HepG2 (cell line): ENCODE measurements around the gene CNEP1R1. TPM values are rescaled to one million over a fixed set of nuclear protein-coding genes. Genes with fewer than 3 reads are reported as not detected.
A peak's percentile ranks its signal among the peaks of the same experiment; 100 is the strongest.

Experiments used
- ATAC-seq: fragments of 200-7000 bp; cut with Tn5 transposase; 3 replicates; pipeline ENCODE4 v1.9.1; 2020; ENCODE audit warnings: mild to moderate bottlenecking, moderate library complexity
- BruUV-seq: library from RNA; stranded (reverse); fragments of 400-500 nt; replicated peaks from 2 replicates; lab custom pipeline; 2021; lab: Mats Ljungman, UMichigan
- CTCF ChIA-PET: fragments of 300-600 bp; formaldehyde crosslinking; extraction: SDS; loops from one replicate; lab custom pipeline; 2021; ENCODE audit warnings: low total read pairs, inconsistent platforms, low intra/inter-chr PET ratio; lab: Yijun Ruan, JAX
- POLR2A ChIA-PET: fragments of 350-600 bp; sonication (Branson Sonifier 250); formaldehyde crosslinking; loops from one replicate; lab custom pipeline; 2020; ENCODE audit warnings: antibody characterized with exemption, inconsistent platforms; lab: Yijun Ruan, JAX
- DNase-seq: peaks from one replicate; pipeline ENCODE4 v3.0.0-alpha.2; 2015; ENCODE audit warnings: low spot score
- FAIRE-seq: peaks from 3 replicates; lab custom pipeline; 2011; peaks lifted over from hg19 to GRCh38; lab: Jason Lieb, UNC
- H2AFZ ChIP-seq: one replicate; pipeline ENCODE4 v1.6.1; 2011; ENCODE audit warnings: low read length, inconsistent platforms
- H3K27ac ChIP-seq: fragments of 300-600 bp; 3 replicates; pipeline ENCODE4 v1.8.0; 2011; ENCODE audit warnings: mixed run types, mild to moderate bottlenecking, mixed read lengths, low read length, inconsistent platforms; ENCODE audit not compliant: insufficient read depth; ENCODE audit errors: extremely low read length
- H3K27me3 ChIP-seq, 2 experiments: fragments of 200-600 bp in 1 of 2; 2 replicates in 1 of 2; 3 replicates in 1 of 2; pipeline versions ENCODE4 v1.6.0 to v1.8.0; 2011; ENCODE audit warnings: low read length in 2 of 2, mild to moderate bottlenecking in 2 of 2, moderate library complexity in 2 of 2, inconsistent platforms in 1 of 2; ENCODE audit not compliant: insufficient read depth in 2 of 2, control insufficient read depth in 1 of 2
- H3K36me3 ChIP-seq, 2 experiments: fragments of 200-600 bp in 1 of 2; replicated peaks in 1 of 2; 2 replicates in 1 of 2; 3 replicates in 1 of 2; pipeline versions ENCODE4 v1.5.1 to v1.8.0; 2011; ENCODE audit warnings: low read length in 2 of 2, inconsistent platforms in 1 of 2; ENCODE audit not compliant: insufficient read depth in 2 of 2, control insufficient read depth in 1 of 2
- H3K4me1 ChIP-seq: 2 replicates; pipeline ENCODE4 v1.5.1; 2012; ENCODE audit warnings: low read length, inconsistent platforms; ENCODE audit not compliant: insufficient read depth
- H3K4me2 ChIP-seq: 2 replicates; pipeline ENCODE4 v1.6.0; 2011; ENCODE audit warnings: low read depth, low read length, inconsistent platforms
- H3K4me3 ChIP-seq, 3 experiments: fragments of 200-600 bp in 1 of 3; sonication (generic), shearing (Covaris generic) in 1 of 3; replicated peaks in 1 of 3; 2 replicates each; pipeline ENCODE4 v1.5.1; 2011 to 2016; ENCODE audit warnings: low read length in 3 of 3, inconsistent platforms in 2 of 3, low read depth in 2 of 3, mild to moderate bottlenecking in 2 of 3, control low read depth in 1 of 3, mixed read lengths in 1 of 3; ENCODE audit not compliant: insufficient read depth in 1 of 3
- H3K79me2 ChIP-seq: one replicate; pipeline ENCODE4 v1.6.1; 2011; ENCODE audit warnings: low read length, inconsistent platforms; ENCODE audit not compliant: insufficient read depth
- H3K9ac ChIP-seq: 2 replicates; pipeline ENCODE4 v1.6.0; 2011; ENCODE audit warnings: mild to moderate bottlenecking, low read depth, low read length, inconsistent platforms; ENCODE audit not compliant: insufficient read depth
- H3K9me3 ChIP-seq: 2 replicates; pipeline ENCODE4 v1.5.1; 2012; ENCODE audit warnings: mild to moderate bottlenecking, low read length
- H4K20me1 ChIP-seq: 2 replicates; pipeline ENCODE4 v1.6.0; 2011; ENCODE audit warnings: inconsistent platforms, mild to moderate bottlenecking, low read length, moderate library complexity; ENCODE audit not compliant: insufficient read depth
- AHDC1 ChIP-seq: sonication (generic); formaldehyde crosslinking; IDR thresholded peaks from 2 replicates; pipeline ENCODE4 v1.5.1; 2020; ENCODE audit warnings: mild to moderate bottlenecking, missing genetic modification reagents, borderline replicate concordance
- CEBPB ChIP-seq: IDR thresholded peaks from 2 replicates; pipeline ENCODE4 v1.6.1; 2011; ENCODE audit warnings: low read depth, low read length, improper control_type of control experiment, borderline replicate concordance
- WGBS: methylation state at CpG from one replicate; pipeline ENCODE4 v1.1.6; 2017; ENCODE audit warnings: low lambda C conversion rate; 5-methylcytosine and 5-hydroxymethylcytosine counted together
- in situ Hi-C: cut with HindIII; loops from 2 replicates; pipeline ENCODE4 v1.10.0; 2017; ENCODE audit warnings: low pct_unique_long_range_greater_than_20kb; ENCODE audit not compliant: extremely low pct_ligation_motif_present
- intact Hi-C: fragments of 100-400 bp; cut with micrococcal nuclease; formaldehyde crosslinking; loops from one replicate; pipeline ENCODE4 v1.10.0; 2022; ENCODE audit not compliant: unreplicated experiment
- polyA plus RNA-seq, 8 experiments: library from polyadenylated mRNA; depleted of rRNA in 3 of 8; stranded (reverse) in 7 of 8; unstranded in 1 of 8; fragments of >200 nt; fragmentation: Illumina TruSeq in 4 of 8; extraction: Trizol in 4 of 8; gene quantifications; 2 replicates each; pipeline versions ENCODE4 v1.2.1 to v1.2.3, GENCODE V29; 2011 to 2016; ENCODE audit warnings: low read depth in 4 of 8, missing spikeins in 1 of 8, mixed read lengths in 1 of 8; ENCODE audit not compliant: insufficient read depth in 1 of 8
- total RNA-seq, 5 experiments: library from RNA; depleted of rRNA; stranded (reverse); fragments of >200 nt; fragmentation: Illumina TruSeq; extraction: Trizol; gene quantifications; 2 replicates each; pipeline ENCODE4 v1.2.3, GENCODE V29; 2016; ENCODE audit warnings: low read depth in 1 of 5

The CNEP1R1 gene
- total and polyA plus RNA-seq, 2 of the 13 experiments (the other 11 are each of a cell fraction or from before 2014, with no cell fraction given) = 23.6 to 26.8 TPM

- WGBS = 40% methylated on average over 4 of the region's 4 CpGs
- no peak for TF ChIP-seq AHDC1 (CRISPR knock-in tag)
- peak; percentile 51; the same call in 1 of the 2 replicates for TF ChIP-seq CEBPB
- no peak for FAIRE-seq
These were observed 27.2 kb upstream of the CNEP1R1 start for GRCh38 chr16:49997721-49998251.

More at GRCh38 chr16:49997721-49998251, 27.2 kb upstream of the CNEP1R1 start:
- no peak for DNase-seq
- no peak overlapping the region for H3K27ac ChIP-seq
- no TSS peak for BruUV-seq
- ATAC-seq = no peak
- H3K79me2 ChIP-seq = no peaks in the 10 kb centered on the region
- no peaks in the 10 kb centered on the region for H3K36me3 ChIP-seq
- no peak overlapping the region for H3K4me2 ChIP-seq
- ChIA-PET CTCF (no interaction called here), POLR2A (no interaction called here)
- no peak overlapping the region for H2AFZ ChIP-seq
- no peaks in the 10 kb centered on the region for H3K9me3 ChIP-seq
- H4K20me1 ChIP-seq = no peaks in the 10 kb centered on the region
- intact Hi-C loops = no loop called here
- no peak overlapping the region for H3K9ac ChIP-seq
- H3K4me1 ChIP-seq = no peaks in the 10 kb centered on the region
- H3K27me3 ChIP-seq = no peaks in the 10 kb centered on the region; a peak in 1 of 5 replicates
- H3K4me3 ChIP-seq = no peak overlapping the region
- in situ Hi-C loops = no loop called here
